B cell (primary cell): ENCODE data around the gene ICAM4. TPM values are rescaled to one million over a fixed set of nuclear protein-coding genes. Genes with fewer than 3 reads are reported as not detected.

ENCODE experiments used
- ATAC-seq: fragments of 200-7000 bp; cut with Tn5 transposase; one replicate; pipeline ENCODE4 v1.10.0; 2021; ENCODE audit warnings: low read depth, mild to moderate bottlenecking, moderate number of reproducible peaks, moderate library complexity
- CTCF ChIA-PET: fragments of 350-600 bp; sonication (Branson Sonifier 250); formaldehyde crosslinking; loops from one replicate; lab custom pipeline; 2021; ENCODE audit warnings: antibody characterized with exemption, inconsistent platforms; lab: Charles Lee
- POLR2A ChIA-PET: fragments of 350-600 bp; sonication (Branson Sonifier 250); formaldehyde crosslinking; loops from one replicate; lab custom pipeline; 2021; ENCODE audit warnings: antibody characterized with exemption; lab: Charles Lee
- DNase-seq: peaks from one replicate; pipeline ENCODE4 v3.0.0; 2013
- H2AFZ ChIP-seq: 2 replicates; pipeline ENCODE4 v1.6.1; 2012; ENCODE audit warnings: mild to moderate bottlenecking, low read depth, low read length; ENCODE audit not compliant: insufficient read depth, poor library complexity, severe bottlenecking
- H3K27ac ChIP-seq, 2 donors: 1 replicate in 1 of 2; 2 replicates in 1 of 2; pipeline ENCODE4 v1.5.1; 2012 to 2013; ENCODE audit warnings: low read length in 2 of 2, mild to moderate bottlenecking in 2 of 2, moderate library complexity in 1 of 2
- H3K27me3 ChIP-seq, 4 experiments: fragments of 200-600 bp in 1 of 4; sonication (generic) in 1 of 4; replicated peaks in 1 of 4; 1 replicate in 2 of 4; 2 replicates in 2 of 4; pipeline versions ENCODE4 v1.6.1 to v1.7.0; 2013 to 2016; ENCODE audit warnings: low read length in 3 of 4, mild to moderate bottlenecking in 2 of 4, mixed read lengths in 1 of 4, moderate library complexity in 1 of 4; ENCODE audit not compliant: insufficient read depth in 4 of 4, control insufficient read depth in 3 of 4; ENCODE audit errors: control extremely low read depth in 1 of 4
- H3K36me3 ChIP-seq, 2 experiments: replicated peaks in 1 of 2; 1 replicate in 1 of 2; 2 replicates in 1 of 2; pipeline versions ENCODE4 v1.6.1 to v1.7.1; 2013; ENCODE audit warnings: low read length in 1 of 2; ENCODE audit not compliant: insufficient read depth in 2 of 2, control insufficient read depth in 1 of 2; ENCODE audit errors: control extremely low read depth in 1 of 2, extremely low read depth in 1 of 2
- H3K4me1 ChIP-seq, 2 donors: fragments of 200-600 bp in 1 of 2; sonication (generic) in 1 of 2; 1 replicate in 1 of 2; 2 replicates in 1 of 2; pipeline versions ENCODE4 v1.5.1 to v1.6.1; 2013 to 2017; ENCODE audit warnings: low read length in 2 of 2; ENCODE audit not compliant: control insufficient read depth in 2 of 2, insufficient read depth in 2 of 2
- H3K4me2 ChIP-seq: replicated peaks from 2 replicates; pipeline ENCODE3; 2012; ENCODE audit warnings: mild to moderate bottlenecking, low read depth, low read length; ENCODE audit not compliant: poor library complexity, severe bottlenecking
- H3K4me3 ChIP-seq, 5 experiments: fragments of 200-600 bp in 1 of 5; sonication (generic) in 1 of 5; 1 replicate in 3 of 5; 2 replicates in 2 of 5; pipeline versions ENCODE4 v1.5.1 to v1.7.0; 2011 to 2016; ENCODE audit warnings: low read length in 4 of 5, mild to moderate bottlenecking in 4 of 5, low read depth in 2 of 5, control low read depth in 1 of 5, moderate library complexity in 1 of 5; ENCODE audit not compliant: insufficient read depth in 1 of 5; ENCODE audit errors: control extremely low read depth in 1 of 5, extremely low read depth in 1 of 5
- H3K79me2 ChIP-seq: fragments of 200-600 bp; sonication (generic); one replicate; pipeline ENCODE4 v1.6.0; 2016; ENCODE audit warnings: low read length; ENCODE audit not compliant: control insufficient read depth, insufficient read depth
- H3K9ac ChIP-seq: fragments of 200-600 bp; sonication (generic); 2 replicates; pipeline ENCODE4 v1.6.1; 2017; ENCODE audit warnings: mild to moderate bottlenecking, low read length, moderate library complexity
- H3K9me3 ChIP-seq, 3 donors: one replicate each; pipeline versions ENCODE4 v1.6.1 to v1.7.1; 2013; ENCODE audit warnings: low read length in 2 of 3; ENCODE audit not compliant: control insufficient read depth in 2 of 3, insufficient read depth in 1 of 3; ENCODE audit errors: control extremely low read depth in 1 of 3
- H4K20me1 ChIP-seq: 2 replicates; pipeline ENCODE4 v1.6.0; 2012; ENCODE audit warnings: mild to moderate bottlenecking, low read length; ENCODE audit not compliant: insufficient read depth, control insufficient read depth, poor library complexity, severe bottlenecking
- H3K27ac Mint-ChIP-seq: one replicate; pipeline ENCODE4 v1.8.0; 2021; ENCODE audit warnings: mixed read lengths
- H3K27me3 Mint-ChIP-seq: one replicate; pipeline ENCODE4 v1.8.0; 2021; ENCODE audit warnings: mixed read lengths
- H3K4me1 Mint-ChIP-seq: one replicate; pipeline ENCODE4 v1.8.0; 2021; ENCODE audit warnings: mixed read lengths
- H3K4me3 Mint-ChIP-seq: one replicate; pipeline ENCODE4 v1.8.0; 2021; ENCODE audit warnings: mixed read lengths
- H3K9me3 Mint-ChIP-seq: one replicate; pipeline ENCODE4 v1.8.0; 2022; ENCODE audit warnings: mixed read lengths; ENCODE audit not compliant: insufficient read depth
- CTCF ChIP-seq: fragments of 200-600 bp; IDR thresholded peaks from one replicate; pipeline ENCODE4 v1.8.0; 2022; ENCODE audit warnings: antibody characterized with exemption, mild to moderate bottlenecking
- EZH2 ChIP-seq: IDR thresholded peaks from 2 replicates; pipeline ENCODE4 v1.6.1; 2012; ENCODE audit warnings: borderline replicate concordance, low read depth, mild to moderate bottlenecking, moderate library complexity, low read length; ENCODE audit not compliant: insufficient read depth, poor library complexity, severe bottlenecking
- WGBS: methylation state at CpG from one replicate; pipeline ENCODE4 v1.1.5; 2013; ENCODE audit warnings: missing lambda C conversion rate; ENCODE audit not compliant: insufficient coverage; 5-methylcytosine and 5-hydroxymethylcytosine counted together
- intact Hi-C: fragments of 100-400 bp; cut with micrococcal nuclease; formaldehyde crosslinking; loops from one replicate; pipeline ENCODE4 v1.10.0; 2022
- polyA plus RNA-seq: library from polyadenylated mRNA; depleted of rRNA; stranded (reverse); fragments of >200 nt; gene quantifications from 2 replicates; pipeline ENCODE4 v1.2.3, GENCODE V29; 2012
- total RNA-seq, 2 donors: library from RNA; stranded (reverse); fragments of 120-200 nt in 1 of 2; gene quantifications; 1 replicate in 1 of 2; 2 replicates in 1 of 2; pipeline versions ENCODE4 v1.2.3 to v1.2.4, GENCODE V29; 2013 to 2022

ICAM4 gene
- total and polyA plus RNA-seq, 2 donors (not counting 1 experiment from before 2014, with no cell fraction given) = 0.44 to 0.78 TPM

GRCh38 chr19:10255358-10255757 is 31.4 kb upstream of the ICAM4 start:
- ATAC-seq (no peak), DNase-seq (no peak)
- peaks cover 5% of the 10 kb centered on the region for H4K20me1 ChIP-seq
- no peaks in the 10 kb centered on the region for H3K9me3 ChIP-seq
- Mint-ChIP-seq H3K4me3 (no peak overlapping the region), H3K9me3 (no peaks in the 10 kb centered on the region), H3K27ac (no peak overlapping the region), H3K27me3 (no peaks in the 10 kb centered on the region), H3K4me1 (peaks cover 17% of the 10 kb centered on the region)
- H3K27me3 ChIP-seq = no peaks in the 10 kb centered on the region
- no peak overlapping the region for H3K4me2 ChIP-seq
- TF ChIP-seq CTCF (no peak), EZH2 (no peak)
- peaks cover 19% of the 10 kb centered on the region for H3K79me2 ChIP-seq
- no peak overlapping the region for H3K27ac ChIP-seq
- peaks cover 0 to 41% of the 10 kb centered on the region in 2 experiments for H3K36me3 ChIP-seq
- no peak overlapping the region for H3K9ac ChIP-seq
- H2AFZ ChIP-seq = no peak overlapping the region
- H3K4me1 ChIP-seq = peaks cover 6 to 16% of the 10 kb centered on the region in 2 donors
- POLR2A ChIA-PET = interaction anchor here (0.7 kb wide), 1 partner anchor 16 kb away, joined by 3 read pairs; no protein-coding TSS in a partner anchor
- intact Hi-C loops = no loop called here
- 92% methylated on average over 2 of the region's 2 CpGs for WGBS
- H3K4me3 ChIP-seq = no peak overlapping the region
- CTCF ChIA-PET = interaction anchor here (1.0 to 1.1 kb wide), 2 partner anchors 14 to 135 kb away, joined by 3 to 4 read pairs; no protein-coding TSS in a partner anchor

GRCh38 chr19:10256551-10256950 is 30.2 kb upstream of the ICAM4 start:
- H3K4me3 Mint-ChIP-seq = no peak overlapping the region
- Histone ChIP-seq H2AFZ (no peak overlapping the region), H3K4me1 (peaks cover 6 to 11% of the 10 kb centered on the region in 2 donors), H4K20me1 (peaks cover 5% of the 10 kb centered on the region), H3K36me3 (peaks cover 0 to 41% of the 10 kb centered on the region in 2 experiments), H3K4me3 (no peak overlapping the region), H3K4me2 (no peak overlapping the region), H3K27me3 (no peaks in the 10 kb centered on the region), H3K27ac (no peak overlapping the region), H3K79me2 (peaks cover 19% of the 10 kb centered on the region), H3K9ac (no peak overlapping the region), H3K9me3 (no peaks in the 10 kb centered on the region)
- H3K27ac Mint-ChIP-seq = no peak overlapping the region
- 92% methylated on average over 6 of the region's 18 CpGs for WGBS
- no peaks in the 10 kb centered on the region for H3K27me3 Mint-ChIP-seq
- POLR2A ChIA-PET = interaction anchor here (1.1 kb wide), 1 partner anchor 23 kb away, joined by 4 read pairs; no protein-coding TSS in a partner anchor
- ATAC-seq = no peak
- intact Hi-C loops = no loop called here
- TF ChIP-seq EZH2 (no peak), CTCF (no peak)
- DNase-seq = no peak
- CTCF ChIA-PET = interaction anchor here (0.6 to 7.9 kb wide), 4 partner anchors 13 to 326 kb away, joined by 3 to 268 read pairs (median 50); partner anchors contain the start of gene ICAM1
- peaks cover 16% of the 10 kb centered on the region for H3K4me1 Mint-ChIP-seq
- H3K9me3 Mint-ChIP-seq = no peaks in the 10 kb centered on the region
